ENCODE results near the gene TYSND1. TPM values are rescaled to one million over a fixed set of nuclear protein-coding genes. Genes with fewer than 3 reads are reported as not detected.

The TYSND1 gene
- total RNA-seq, 1 experiment from 2014 or later: 29.8 TPM

- H3K36me3 ChIP-seq (ENCODE audit: control insufficient read depth, insufficient read depth, low read length): no peaks in the 10 kb centered on the region
- BruUV-seq (replicated peaks): no TSS peak
- H3K4me1 Mint-ChIP-seq (ENCODE audit: low read depth, unreplicated experiment): peaks cover 11% of the 10 kb centered on the region
Measured at GRCh38 chr10:70098271-70098670, 48.2 kb downstream of the TYSND1 start.

GRCh38 chr10:70097459-70097858 lies 49.0 kb downstream of the TYSND1 start:
- no peaks in the 10 kb centered on the region for H3K36me3 ChIP-seq (ENCODE audit: control insufficient read depth, insufficient read depth, low read length)
- H3K36me3 Mint-ChIP-seq (ENCODE audit: insufficient read depth, unreplicated experiment): no peaks in the 10 kb centered on the region

More at GRCh38 chr10:70098271-70098670, 48.2 kb downstream of the TYSND1 start:
- POLR2A ChIA-PET: no interaction called here
- Mint-ChIP-seq H3K27ac (ENCODE audit: unreplicated experiment) (no peak overlapping the region), H3K4me3 (ENCODE audit: unreplicated experiment) (no peak overlapping the region), H3K36me3 (ENCODE audit: insufficient read depth, unreplicated experiment) (no peaks in the 10 kb centered on the region), H3K9me3 (ENCODE audit: unreplicated experiment) (no peaks in the 10 kb centered on the region), H3K27me3 (ENCODE audit: insufficient read depth, unreplicated experiment) (no peaks in the 10 kb centered on the region)
- DNase-seq: no peak
- no peaks in the 10 kb centered on the region for H3K27me3 ChIP-seq (replicated peaks; ENCODE audit: control insufficient read depth, insufficient read depth, low read length)
- TF ChIP-seq CTCF (IDR thresholded peaks at IDR 0.05; ENCODE audit: insufficient read depth in 1 of 2, low read depth in 1 of 2, low read length in 1 of 2, severe bottlenecking in 1 of 2, unreplicated experiment in 1 of 2): no peak
- intact Hi-C loops (cut with micrococcal nuclease; ENCODE audit: unreplicated experiment): no loop called here
- CTCF ChIA-PET: interaction anchor here (3.0 to 4.3 kb wide), 2 partner anchors 14 to 48 kb away, joined by 15 to 16 read pairs; partner anchors contain the start of gene TYSND1
- no peak overlapping the region for H3K4me3 ChIP-seq (ENCODE audit: low read depth, low read length)
- no peaks in the 10 kb centered on the region for H3K9me3 ChIP-seq
- H3K4me1 ChIP-seq: peaks cover 13% of the 10 kb centered on the region

GRCh38 chr10:70096705-70097420 lies 49.6 kb downstream of the TYSND1 start:
- CTCF ChIA-PET: interaction anchor here (0.5 to 4.3 kb wide), 4 partner anchors 8 to 618 kb away, joined by 3 to 16 read pairs (median 9); partner anchors contain the start of gene TYSND1
- no TSS peak for BruUV-seq (replicated peaks)
- Histone ChIP-seq H3K4me1 (peaks cover 26% of the 10 kb centered on the region), H3K27me3 (replicated peaks; ENCODE audit: control insufficient read depth, insufficient read depth, low read length) (no peaks in the 10 kb centered on the region), H3K4me3 (ENCODE audit: low read depth, low read length) (no peak overlapping the region), H3K9me3 (no peaks in the 10 kb centered on the region), H3K36me3 (ENCODE audit: control insufficient read depth, insufficient read depth, low read length) (no peaks in the 10 kb centered on the region)
- H3K27ac Mint-ChIP-seq (ENCODE audit: unreplicated experiment): no peak overlapping the region
- H3K4me3 Mint-ChIP-seq (ENCODE audit: unreplicated experiment): no peak overlapping the region
- peaks cover 24% of the 10 kb centered on the region for H3K4me1 Mint-ChIP-seq (ENCODE audit: low read depth, unreplicated experiment)
- H3K9me3 Mint-ChIP-seq (ENCODE audit: unreplicated experiment): no peaks in the 10 kb centered on the region
- DNase-seq: no peak
- POLR2A ChIA-PET: interaction anchor here (1.4 to 2.1 kb wide), 2 partner anchors 11 to 49 kb away, joined by 4 to 5 read pairs; partner anchors contain the start of gene TYSND1
- H3K36me3 Mint-ChIP-seq (ENCODE audit: insufficient read depth, unreplicated experiment): no peaks in the 10 kb centered on the region
- no peaks in the 10 kb centered on the region for H3K27me3 Mint-ChIP-seq (ENCODE audit: insufficient read depth, unreplicated experiment)
- no peak for TF ChIP-seq CTCF (IDR thresholded peaks at IDR 0.05; ENCODE audit: insufficient read depth in 1 of 2, low read depth in 1 of 2, low read length in 1 of 2, severe bottlenecking in 1 of 2, unreplicated experiment in 1 of 2)
- intact Hi-C loops (cut with micrococcal nuclease; ENCODE audit: unreplicated experiment): no loop called here

More at GRCh38 chr10:70097459-70097858, 49.0 kb downstream of the TYSND1 start:
- intact Hi-C loops (cut with micrococcal nuclease; ENCODE audit: unreplicated experiment): no loop called here
- no peaks in the 10 kb centered on the region for H3K27me3 Mint-ChIP-seq (ENCODE audit: insufficient read depth, unreplicated experiment)
- POLR2A ChIA-PET: interaction anchor here (1.4 kb wide), 1 partner anchor 49 kb away, joined by 5 read pairs; the partner anchor contains the start of gene TYSND1
- no peak for DNase-seq
- Histone ChIP-seq H3K27me3 (replicated peaks; ENCODE audit: control insufficient read depth, insufficient read depth, low read length) (no peaks in the 10 kb centered on the region), H3K4me1 (peaks cover 20% of the 10 kb centered on the region), H3K9me3 (no peaks in the 10 kb centered on the region), H3K4me3 (ENCODE audit: low read depth, low read length) (no peak overlapping the region)
- CTCF ChIA-PET: interaction anchor here (3.0 to 4.3 kb wide), 2 partner anchors 13 to 49 kb away, joined by 15 to 16 read pairs; partner anchors contain the start of gene TYSND1
- H3K9me3 Mint-ChIP-seq (ENCODE audit: unreplicated experiment): no peaks in the 10 kb centered on the region
- no TSS peak for BruUV-seq (replicated peaks)
- no peak overlapping the region for H3K4me3 Mint-ChIP-seq (ENCODE audit: unreplicated experiment)
- TF ChIP-seq CTCF (IDR thresholded peaks at IDR 0.05; ENCODE audit: insufficient read depth in 1 of 2, low read depth in 1 of 2, low read length in 1 of 2, severe bottlenecking in 1 of 2, unreplicated experiment in 1 of 2): no peak
- no peak overlapping the region for H3K27ac Mint-ChIP-seq (ENCODE audit: unreplicated experiment)
- peaks cover 18% of the 10 kb centered on the region for H3K4me1 Mint-ChIP-seq (ENCODE audit: low read depth, unreplicated experiment)

Measured in Caco-2 (cell line).